BLaER1 treated with 17β-estradiol and CSF1 and Interleukin-3, amounts not matched to agents 10 nM and 100 nM (cell line): ENCODE measurements around the gene STK33.

Source experiments
- H3K27ac ChIP-seq, 11 experiments: shearing (Covaris generic); formaldehyde crosslinking; 2 replicates each; pipeline ENCODE4 v1.8.1; 2022
- H3K27me3 ChIP-seq, 11 experiments: shearing (Covaris generic); formaldehyde crosslinking; 2 replicates each; pipeline ENCODE4 v1.8.1; 2022
- H3K36me3 ChIP-seq, 11 experiments: shearing (Covaris generic); formaldehyde crosslinking; 2 replicates each; pipeline ENCODE4 v1.8.1; 2022
- H3K4me1 ChIP-seq, 10 experiments: shearing (Covaris generic); formaldehyde crosslinking; 2 replicates each; pipeline ENCODE4 v1.8.1; 2022
- H3K4me2 ChIP-seq, 11 experiments: shearing (Covaris generic); formaldehyde crosslinking; 2 replicates each; pipeline ENCODE4 v1.8.1; 2022
- H3K4me3 ChIP-seq, 10 experiments: shearing (Covaris generic); formaldehyde crosslinking; 2 replicates each; pipeline ENCODE4 v1.8.1; 2022
- H3K9ac ChIP-seq, 11 experiments: shearing (Covaris generic); formaldehyde crosslinking; 2 replicates each; pipeline ENCODE4 v1.8.1; 2022
- H3K9me3 ChIP-seq, 11 experiments: shearing (Covaris generic); formaldehyde crosslinking; replicated peaks in 1 of 11; 2 replicates each; pipeline ENCODE4 v1.8.1; 2022
- H4K20me1 ChIP-seq, 11 experiments: shearing (Covaris generic); formaldehyde crosslinking; 2 replicates each; pipeline ENCODE4 v1.8.1; 2022
- Cebpa-rat ChIP-seq, 11 experiments: shearing (Covaris generic); IDR thresholded peaks; 2 replicates each; pipeline ENCODE4 v1.8.1; 2022

Gene STK33

GRCh38 chr11:8593935-8594909, at the start of gene STK33:
Gene STK33, minus strand, starts transcription at chr11:8594228. Its CDS starts 119,323 bp downstream, at chr11:8474905.
- Histone ChIP-seq H3K27me3 (peaks cover 42 to 50% (median 48%) of the 10 kb centered on the region in 11 experiments), H4K20me1 (no peaks in the 10 kb centered on the region), H3K4me3 (peak within 1 kb of the TSS; percentile 42 to 67 (median 54)), H3K27ac (no peak within 1 kb of the TSS), H3K9me3 (peaks cover 0 to 27% (median 14%) of the 10 kb centered on the region in 11 experiments; a peak in 13 of 22 replicates), H3K36me3 (no peaks in the 10 kb centered on the region), H3K9ac (0 out of 22 replicates have a peak within 1 kb of the TSS, but pooled peaks of 2 of the 11 experiments have one; percentile 31 to 45), H3K4me2 (peak within 1 kb of the TSS; percentile 71 to 84 (median 79)), H3K4me1 (peaks cover 0 to 14% (median 7%) of the 10 kb centered on the region in 10 experiments; a peak in 13 of 20 replicates)
- TF ChIP-seq Cebpa-rat (IDR thresholded peaks at IDR 0.05) = no peak

GRCh38 chr11:8642196-8642841, 48.3 kb upstream of the STK33 start:
- Histone ChIP-seq H3K4me1 (peaks cover 0 to 7% (median 0%) of the 10 kb centered on the region in 10 experiments; a peak in 2 of 20 replicates), H3K4me2 (no peak overlapping the region), H3K9ac (no peak overlapping the region), H3K27ac (no peak overlapping the region), H4K20me1 (no peaks in the 10 kb centered on the region; a peak in 1 of 22 replicates), H3K36me3 (peaks cover 0 to 82% (median 18%) of the 10 kb centered on the region in 11 experiments; a peak in 17 of 22 replicates), H3K9me3 (no peaks in the 10 kb centered on the region), H3K27me3 (no peaks in the 10 kb centered on the region), H3K4me3 (no peak overlapping the region)
- no peak for TF ChIP-seq Cebpa-rat (IDR thresholded peaks at IDR 0.05)

- no peaks in the 10 kb centered on the region for H3K27me3 ChIP-seq
- H3K4me2 ChIP-seq = peak overlapping the region in 1 of 11 experiments; percentile 21; a peak in 1 of 22 replicates
- no peak overlapping the region for H3K4me3 ChIP-seq
- TF ChIP-seq Cebpa-rat (IDR thresholded peaks at IDR 0.05) = no peak
- peaks cover 0 to 87% (median 22%) of the 10 kb centered on the region in 11 experiments; a peak in 19 of 22 replicates for H3K36me3 ChIP-seq
- H4K20me1 ChIP-seq = no peaks in the 10 kb centered on the region; a peak in 1 of 22 replicates
- peaks cover 0 to 7% (median 0%) of the 10 kb centered on the region in 10 experiments; a peak in 2 of 20 replicates for H3K4me1 ChIP-seq
- H3K27ac ChIP-seq = no peak overlapping the region
- no peak overlapping the region for H3K9ac ChIP-seq
- peaks cover 0 to 6% (median 4%) of the 10 kb centered on the region in 11 experiments; a peak in 12 of 22 replicates for H3K9me3 ChIP-seq
Observed at GRCh38 chr11:8641332-8641731, 47.3 kb upstream of the STK33 start.

GRCh38 chr11:8640267-8640906, 46.4 kb upstream of the STK33 start:
- Histone ChIP-seq H3K36me3 (peaks cover 0 to 87% (median 22%) of the 10 kb centered on the region in 11 experiments; a peak in 15 of 22 replicates), H3K9me3 (peaks cover 7 to 15% (median 10%) of the 10 kb centered on the region in 11 experiments; a peak in 14 of 22 replicates), H3K4me2 (no peak overlapping the region), H3K4me1 (peaks cover 0 to 7% (median 0%) of the 10 kb centered on the region in 10 experiments; a peak in 2 of 20 replicates), H3K27me3 (no peaks in the 10 kb centered on the region), H3K9ac (no peak overlapping the region), H3K27ac (no peak overlapping the region), H4K20me1 (no peaks in the 10 kb centered on the region; a peak in 1 of 22 replicates), H3K4me3 (no peak overlapping the region)
- no peak for TF ChIP-seq Cebpa-rat (IDR thresholded peaks at IDR 0.05)

GRCh38 chr11:8639655-8640054, 45.6 kb upstream of the STK33 start:
- H3K9me3 ChIP-seq = peaks cover 7 to 16% (median 10%) of the 10 kb centered on the region in 11 experiments; a peak in 14 of 22 replicates
- peaks cover 0 to 87% (median 22%) of the 10 kb centered on the region in 11 experiments; a peak in 15 of 22 replicates for H3K36me3 ChIP-seq
- no peak overlapping the region for H3K4me2 ChIP-seq
- no peak overlapping the region for H3K9ac ChIP-seq
- H3K4me3 ChIP-seq = no peak overlapping the region
- peaks cover 0 to 7% (median 0%) of the 10 kb centered on the region in 10 experiments; a peak in 2 of 20 replicates for H3K4me1 ChIP-seq
- H4K20me1 ChIP-seq = no peaks in the 10 kb centered on the region; a peak in 1 of 22 replicates
- H3K27me3 ChIP-seq = no peaks in the 10 kb centered on the region
- no peak overlapping the region for H3K27ac ChIP-seq
- TF ChIP-seq Cebpa-rat (IDR thresholded peaks at IDR 0.05) = no peak

- H4K20me1 ChIP-seq = no peaks in the 10 kb centered on the region; a peak in 1 of 22 replicates
- no peak overlapping the region for H3K4me3 ChIP-seq
- H3K4me1 ChIP-seq = peaks cover 0 to 7% (median 0%) of the 10 kb centered on the region in 10 experiments; a peak in 2 of 20 replicates
- no peak overlapping the region for H3K9ac ChIP-seq
- H3K9me3 ChIP-seq = peaks cover 7 to 16% (median 10%) of the 10 kb centered on the region in 11 experiments; a peak in 14 of 22 replicates
- no peak overlapping the region for H3K4me2 ChIP-seq
- TF ChIP-seq Cebpa-rat (IDR thresholded peaks at IDR 0.05) = no peak
- peaks cover 0 to 88% (median 26%) of the 10 kb centered on the region in 11 experiments; a peak in 14 of 22 replicates for H3K36me3 ChIP-seq
- H3K27me3 ChIP-seq = no peaks in the 10 kb centered on the region
- H3K27ac ChIP-seq = no peak overlapping the region
Observed at GRCh38 chr11:8638300-8638699, 44.3 kb upstream of the STK33 start.

GRCh38 chr11:8636127-8636526, 42.1 kb upstream of the STK33 start:
- H3K9ac ChIP-seq = no peak overlapping the region
- no peaks in the 10 kb centered on the region for H3K27me3 ChIP-seq
- H3K27ac ChIP-seq = no peak overlapping the region
- H3K4me3 ChIP-seq = no peak overlapping the region
- peaks cover 0 to 79% (median 26%) of the 10 kb centered on the region in 11 experiments; a peak in 14 of 22 replicates for H3K36me3 ChIP-seq
- TF ChIP-seq Cebpa-rat (IDR thresholded peaks at IDR 0.05) = no peak
- peaks cover 7 to 16% (median 10%) of the 10 kb centered on the region in 11 experiments; a peak in 14 of 22 replicates for H3K9me3 ChIP-seq
- no peaks in the 10 kb centered on the region; a peak in 1 of 22 replicates for H4K20me1 ChIP-seq
- no peaks in the 10 kb centered on the region for H3K4me1 ChIP-seq
- no peak overlapping the region for H3K4me2 ChIP-seq

GRCh38 chr11:8634498-8634897, 40.5 kb upstream of the STK33 start:
- Histone ChIP-seq H3K27ac (no peak overlapping the region), H3K4me3 (no peak overlapping the region), H3K4me1 (no peaks in the 10 kb centered on the region), H3K36me3 (peaks cover 0 to 68% (median 26%) of the 10 kb centered on the region in 11 experiments; a peak in 14 of 22 replicates), H3K4me2 (no peak overlapping the region), H3K27me3 (no peaks in the 10 kb centered on the region), H4K20me1 (no peaks in the 10 kb centered on the region), H3K9ac (no peak overlapping the region), H3K9me3 (peaks cover 7 to 16% (median 10%) of the 10 kb centered on the region in 11 experiments; a peak in 14 of 22 replicates)
- TF ChIP-seq Cebpa-rat (IDR thresholded peaks at IDR 0.05) = no peak
